ENCODE data around the gene ACRBP. TPM values are rescaled to one million over a fixed set of nuclear protein-coding genes. Genes with fewer than 3 reads are reported as not detected.

ACRBP gene
- total RNA-seq: 1 to 10 TPM in 4 of 9 donors, under 1 TPM in 4, not detected in 1; 0.32 to 7.2 (median 0.99) TPM
- polyA plus RNA-seq: under 1 TPM; 0.34 to 0.60 TPM
- long read RNA-seq, donor 1, partial matches to known transcripts: 0 of 1 reads
- long read RNA-seq, donor 1, other reads (novel, unspliced or antisense): 0 of 1 reads
- long read RNA-seq, donor 2, partial matches to known transcripts: 0 of 1 reads
- long read RNA-seq, donor 2, other reads (novel, unspliced or antisense): 0 of 1 reads
- long read RNA-seq, donor 3: 0 reads

DNA sequence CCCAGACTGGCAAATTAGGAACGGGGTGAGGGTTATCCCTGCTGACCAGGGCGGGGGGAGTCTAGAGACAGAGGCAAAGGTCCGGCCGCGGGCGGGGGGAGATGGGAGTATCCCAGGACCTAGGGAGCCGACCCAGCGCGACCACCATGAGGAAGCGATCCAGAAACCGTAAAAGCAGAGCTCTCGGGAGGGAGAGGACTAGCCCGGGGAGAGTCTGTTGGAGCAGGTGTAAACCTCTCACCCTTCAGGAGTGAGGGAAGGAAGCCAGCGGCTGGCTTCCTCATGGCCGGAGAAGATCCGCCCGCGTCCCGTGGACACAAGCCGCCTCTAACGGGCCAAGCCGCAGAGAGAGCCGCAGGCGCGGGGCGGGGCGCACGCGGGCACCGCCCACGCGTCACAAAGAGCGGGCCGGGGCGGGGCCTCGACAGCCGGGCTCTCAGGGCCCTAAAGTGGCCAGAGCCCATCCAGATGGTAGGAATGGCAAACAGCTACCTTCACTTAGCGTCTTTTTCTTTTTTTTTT lies at the start of gene ACRBP:
Gene ACRBP (minus strand): TSS at position 350 of the 522 bp plus-strand sequence. CDS start 66 bp downstream, at position 284.
- Histone ChIP-seq H3K4me1 (peaks cover 0 to 43% (median 2%) of the 10 kb centered on the region in 12 donors), H3K9me3 (peaks cover 0 to 10% (median 0%) of the 10 kb centered on the region in 12 donors), H3K4me3 (peak within 1 kb of the TSS; percentile 3 to 65 (median 56)), H3K36me3 (peaks cover 3 to 42% (median 36%) of the 10 kb centered on the region in 9 donors), H3K27me3 (no peaks in the 10 kb centered on the region), H3K27ac (peak within 1 kb of the TSS in 11 of 12 donors; percentile 19 to 81 (median 62))
- TF ChIP-seq POLR2A (IDR thresholded peaks at IDR 0.05): peak in 1 of 2 donors; percentile 37
- TF ChIP-seq CTCF (IDR thresholded peaks at IDR 0.05): no peak
- peak; percentile 80 to 91 (median 87) for DNase-seq
- ATAC-seq: peak; percentile 77 to 97 (median 92)
- intact Hi-C loops (cut with DNase I): loop anchor here in 2 of 10 donors (2.0 to 10.0 kb wide), 2 partner anchors 16 to 82 kb away; partner anchors contain the start of genes ING4 (in 1 of the 2) and NOP2 (in 1 of the 2)
- 3 to 6% (median 4%) methylated on average over 33 to 38 of the region's 38 CpGs for WGBS, 4 donors

- H3K9me3 ChIP-seq: no peaks in the 10 kb centered on the region
- no peak overlapping the region for H3K27ac ChIP-seq
- H3K4me3 ChIP-seq: no peak overlapping the region
- no peak for TF ChIP-seq POLR2A (IDR thresholded peaks at IDR 0.05)
- no peak for TF ChIP-seq CTCF (IDR thresholded peaks at IDR 0.05)
- no peaks in the 10 kb centered on the region for H3K36me3 ChIP-seq
- 66 to 74% (median 74%) methylated on average over 9 to 11 of the region's 11 CpGs for WGBS, 4 donors
- intact Hi-C loops (cut with DNase I): loop anchor here in 3 of 10 donors (5.0 to 10.0 kb wide), 2 partner anchors 71 to 78 kb away; no protein-coding TSS in a partner anchor
- H3K27me3 ChIP-seq: peaks cover 0 to 47% (median 26%) of the 10 kb centered on the region in 9 donors
- ATAC-seq: no peak
- H3K4me1 ChIP-seq: peaks cover 0 to 16% (median 10%) of the 10 kb centered on the region in 12 donors
- no peak for DNase-seq
Observed at GRCh38 chr12:6695313-6696045, 48.2 kb upstream of the ACRBP start.

DNA sequence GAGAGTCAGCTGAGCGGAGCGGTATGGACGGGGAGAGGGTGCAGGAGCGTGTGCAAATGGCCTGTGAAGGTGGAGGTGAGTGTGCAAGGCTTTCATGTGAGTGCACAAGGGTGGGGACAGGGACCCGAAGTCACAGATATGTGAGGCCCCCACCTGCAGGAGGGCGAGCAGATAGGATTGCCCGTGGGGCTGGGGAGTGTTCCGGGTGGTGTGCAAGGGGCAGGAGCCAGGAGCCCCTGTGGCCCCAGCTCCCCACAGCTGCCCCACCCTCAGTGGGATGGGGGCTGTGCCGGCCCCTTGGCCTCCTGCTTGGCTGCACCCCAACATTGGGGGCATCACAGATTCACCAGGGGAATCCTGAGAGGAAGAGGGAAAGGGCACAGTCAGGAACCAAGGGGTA lies 47.5 kb upstream of the ACRBP start:
- ATAC-seq: no peak
- H3K27ac ChIP-seq: no peak overlapping the region
- intact Hi-C loops (cut with DNase I): loop anchor here in 5 of 10 donors (5.0 to 10.0 kb wide), 3 partner anchors 37 to 77 kb away; no protein-coding TSS in a partner anchor
- H3K36me3 ChIP-seq: no peaks in the 10 kb centered on the region
- no peak overlapping the region for H3K4me3 ChIP-seq
- H3K27me3 ChIP-seq: peaks cover 0 to 39% (median 18%) of the 10 kb centered on the region in 9 donors
- no peak for DNase-seq
- H3K9me3 ChIP-seq: no peaks in the 10 kb centered on the region
- H3K4me1 ChIP-seq: peaks cover 0 to 17% (median 11%) of the 10 kb centered on the region in 12 donors
- TF ChIP-seq POLR2A (IDR thresholded peaks at IDR 0.05) (no peak), CTCF (IDR thresholded peaks at IDR 0.05) (no peak)
- WGBS, 4 donors: 73 to 85% (median 79%) methylated on average over 9 of the region's 9 CpGs
